COLO829 (cell line): ENCODE measurements around the gene CTDSP1.

Experiments
- DNase-seq: peaks from one replicate; pipeline ENCODE4 v3.0.0; 2012; ENCODE audit warnings: low spot score

The CTDSP1 gene

GRCh38 chr2:218399391-218400166 is at the start of gene CTDSP1:
Gene CTDSP1, plus strand, starts transcription at chr2:218399868. Its CDS starts 223 bp downstream, at chr2:218400091.
- DNase-seq, result peak; percentile 88

- DNase-seq, result no peak
Observed at GRCh38 chr2:218354045-218354444, 45.6 kb upstream of the CTDSP1 start.

- no peak for DNase-seq
Observed at GRCh38 chr2:218354850-218355443, 44.7 kb upstream of the CTDSP1 start.

- no peak for DNase-seq
Observed at GRCh38 chr2:218357236-218358177, 42.2 kb upstream of the CTDSP1 start.

- DNase-seq, result no peak
Observed at GRCh38 chr2:218360453-218360852, 39.2 kb upstream of the CTDSP1 start.

GRCh38 chr2:218362606-218363005 is 37.1 kb upstream of the CTDSP1 start:
- DNase-seq, result no peak

GRCh38 chr2:218363736-218364135 is 35.9 kb upstream of the CTDSP1 start:
- no peak for DNase-seq

- DNase-seq, result no peak
Observed at GRCh38 chr2:218364196-218364595, 35.5 kb upstream of the CTDSP1 start.

- no peak for DNase-seq
Observed at GRCh38 chr2:218366621-218367414, 32.9 kb upstream of the CTDSP1 start.

- no peak for DNase-seq
Observed at GRCh38 chr2:218367415-218368149, 32.1 kb upstream of the CTDSP1 start.

- no peak for DNase-seq
Observed at GRCh38 chr2:218368150-218368528, 31.5 kb upstream of the CTDSP1 start.

GRCh38 chr2:218368621-218369153 is 31.0 kb upstream of the CTDSP1 start:
- no peak for DNase-seq

GRCh38 chr2:218369330-218369729 is 30.3 kb upstream of the CTDSP1 start:
- no peak for DNase-seq

- no peak for DNase-seq
Observed at GRCh38 chr2:218370410-218371063, 29.1 kb upstream of the CTDSP1 start.

- no peak for DNase-seq
Observed at GRCh38 chr2:218371983-218372350, 27.7 kb upstream of the CTDSP1 start.

GRCh38 chr2:218374795-218375194 is 24.9 kb upstream of the CTDSP1 start:
- DNase-seq, result no peak

- no peak for DNase-seq
Observed at GRCh38 chr2:218375212-218375611, 24.5 kb upstream of the CTDSP1 start.

- no peak for DNase-seq
Observed at GRCh38 chr2:218378053-218378452, 21.6 kb upstream of the CTDSP1 start.

- no peak for DNase-seq
Observed at GRCh38 chr2:218381916-218382366, 17.7 kb upstream of the CTDSP1 start, which contains the start of gene SLC11A1. Gene SLC11A1, plus strand, starts transcription at chr2:218382273. Its CDS starts 96 bp downstream, at chr2:218382369.

GRCh38 chr2:218382785-218383184 is 16.9 kb upstream of the CTDSP1 start:
- DNase-seq, result no peak
